Fibroblast of lung (primary cell): ENCODE measurements around the gene CD300H. TPM values are rescaled to one million over a fixed set of nuclear protein-coding genes. Genes with fewer than 3 reads are reported as not detected.

Experiments
- DNase-seq, 2 donors: peaks; one replicate each; pipeline versions ENCODE4 v3.0.0 to v3.0.0-alpha.2; 2010; ENCODE audit warnings: low read depth in 2 of 2
- H2AFZ ChIP-seq: 2 replicates; pipeline ENCODE4 v1.5.1; 2012; ENCODE audit warnings: low read length, control low read depth, inconsistent platforms
- H3K27ac ChIP-seq: 2 replicates; pipeline ENCODE4 v1.5.1; 2011; ENCODE audit warnings: low read length, control low read depth; ENCODE audit not compliant: insufficient read depth
- H3K27me3 ChIP-seq: 2 replicates; pipeline ENCODE4 v1.5.1; 2011; ENCODE audit warnings: mild to moderate bottlenecking, low read length; ENCODE audit not compliant: control insufficient read depth, insufficient read depth
- H3K36me3 ChIP-seq: 2 replicates; pipeline ENCODE4 v1.5.1; 2011; ENCODE audit warnings: low read length; ENCODE audit not compliant: control insufficient read depth, insufficient read depth
- H3K4me1 ChIP-seq: 2 replicates; pipeline ENCODE4 v1.5.1; 2011; ENCODE audit warnings: low read length; ENCODE audit not compliant: control insufficient read depth, insufficient read depth; ENCODE audit errors: extremely low read depth
- H3K4me2 ChIP-seq: 2 replicates; pipeline ENCODE4 v1.5.1; 2011; ENCODE audit warnings: low read length, control low read depth; ENCODE audit not compliant: insufficient read depth; ENCODE audit errors: extremely low read depth
- H3K4me3 ChIP-seq, 4 experiments: fragments of 200-600 bp in 1 of 4; sonication (generic) in 1 of 4; replicated peaks in 1 of 4; 2 replicates each; pipeline ENCODE4 v1.5.1; 2011 to 2016; ENCODE audit warnings: low read length in 4 of 4, low read depth in 3 of 4, mild to moderate bottlenecking in 3 of 4, control low read depth in 2 of 4, inconsistent platforms in 1 of 4, mixed read lengths in 1 of 4; ENCODE audit not compliant: insufficient read depth in 1 of 4; ENCODE audit errors: control extremely low read depth in 1 of 4
- H3K79me2 ChIP-seq: 2 replicates; pipeline ENCODE4 v1.5.1; 2012; ENCODE audit warnings: mild to moderate bottlenecking, low read length, inconsistent platforms; ENCODE audit not compliant: control insufficient read depth, insufficient read depth
- H3K9ac ChIP-seq: 2 replicates; pipeline ENCODE4 v1.5.1; 2011; ENCODE audit warnings: mild to moderate bottlenecking, low read length, control low read depth; ENCODE audit not compliant: insufficient read depth
- H3K9me3 ChIP-seq: 2 replicates; pipeline ENCODE4 v1.5.1; 2012; ENCODE audit warnings: low read depth, low read length; ENCODE audit not compliant: control insufficient read depth, insufficient read depth
- H4K20me1 ChIP-seq: 2 replicates; pipeline ENCODE4 v1.5.1; 2011; ENCODE audit warnings: low read length; ENCODE audit not compliant: control insufficient read depth, insufficient read depth; ENCODE audit errors: extremely low read depth
- EZH2 ChIP-seq: IDR thresholded peaks from 2 replicates; pipeline ENCODE4 v1.5.1; 2012; ENCODE audit warnings: low read length, control low read depth, mild to moderate bottlenecking; ENCODE audit errors: missing control alignments
- polyA plus RNA-seq, 2 donors: library from polyadenylated mRNA; depleted of rRNA in 1 of 2; stranded (reverse) in 1 of 2; unstranded in 1 of 2; fragments of >200 nt; gene quantifications; 2 replicates each; pipeline ENCODE4 v1.2.1, GENCODE V29; 2011 to 2012; ENCODE audit warnings: missing spikeins in 1 of 2
- total RNA-seq: library from RNA; depleted of rRNA; stranded (reverse); fragments of >200 nt; gene quantifications from 2 replicates; pipeline ENCODE4 v1.2.1, GENCODE V29; 2014
- TF ChIP-seq, protein P1 (sequence below), 2 donors: IDR thresholded peaks in 1 of 2; conservative IDR thresholded peaks in 1 of 2; 1 replicate in 1 of 2; 2 replicates in 1 of 2; pipeline ENCODE4 v1.5.1; 2011 to 2012; ENCODE audit warnings: low read length in 2 of 2, control low read depth in 1 of 2, inconsistent platforms in 1 of 2, low read depth in 1 of 2, mild to moderate bottlenecking in 1 of 2

CD300H gene
- total and polyA plus RNA-seq, 2 donors (not counting 1 experiment from before 2014, with no cell fraction given), result not detected

DNA sequence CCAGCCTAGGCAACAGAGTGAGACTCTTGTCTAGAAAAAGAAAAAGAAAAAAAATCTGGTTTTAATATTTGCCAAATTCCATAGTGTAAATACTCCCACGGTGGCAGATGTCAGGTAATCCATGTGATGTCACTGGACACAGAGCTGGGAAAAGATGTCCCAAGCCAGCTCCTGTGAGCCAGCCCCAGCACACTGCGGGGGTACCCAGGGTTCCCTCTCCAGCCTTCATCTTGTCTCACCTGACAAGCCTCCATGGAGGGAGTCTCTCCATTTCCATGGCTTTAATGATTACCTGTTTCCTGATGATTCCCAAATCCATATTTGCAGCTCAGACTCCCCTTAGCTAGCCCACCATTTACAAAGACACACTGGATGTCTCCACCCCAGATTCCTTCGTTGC, 40.6 kb downstream of the CD300H start:
- H4K20me1 ChIP-seq, result no peaks in the 10 kb centered on the region
- TF ChIP-seq, protein P1, sequence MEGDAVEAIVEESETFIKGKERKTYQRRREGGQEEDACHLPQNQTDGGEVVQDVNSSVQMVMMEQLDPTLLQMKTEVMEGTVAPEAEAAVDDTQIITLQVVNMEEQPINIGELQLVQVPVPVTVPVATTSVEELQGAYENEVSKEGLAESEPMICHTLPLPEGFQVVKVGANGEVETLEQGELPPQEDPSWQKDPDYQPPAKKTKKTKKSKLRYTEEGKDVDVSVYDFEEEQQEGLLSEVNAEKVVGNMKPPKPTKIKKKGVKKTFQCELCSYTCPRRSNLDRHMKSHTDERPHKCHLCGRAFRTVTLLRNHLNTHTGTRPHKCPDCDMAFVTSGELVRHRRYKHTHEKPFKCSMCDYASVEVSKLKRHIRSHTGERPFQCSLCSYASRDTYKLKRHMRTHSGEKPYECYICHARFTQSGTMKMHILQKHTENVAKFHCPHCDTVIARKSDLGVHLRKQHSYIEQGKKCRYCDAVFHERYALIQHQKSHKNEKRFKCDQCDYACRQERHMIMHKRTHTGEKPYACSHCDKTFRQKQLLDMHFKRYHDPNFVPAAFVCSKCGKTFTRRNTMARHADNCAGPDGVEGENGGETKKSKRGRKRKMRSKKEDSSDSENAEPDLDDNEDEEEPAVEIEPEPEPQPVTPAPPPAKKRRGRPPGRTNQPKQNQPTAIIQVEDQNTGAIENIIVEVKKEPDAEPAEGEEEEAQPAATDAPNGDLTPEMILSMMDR (conservative IDR thresholded peaks at IDR 0.05 in 1 of 2, IDR thresholded peaks at IDR 0.05 in 1 of 2; ENCODE audit: low read depth in 1 of 2, low read length in 2 of 2), result no peak
- TF ChIP-seq EZH2, result no peak
- H3K9ac ChIP-seq, result no peak overlapping the region
- H3K27me3 ChIP-seq, result no peaks in the 10 kb centered on the region
- no peaks in the 10 kb centered on the region for H3K36me3 ChIP-seq
- no peak overlapping the region for H3K27ac ChIP-seq
- no peak overlapping the region for H2AFZ ChIP-seq
- no peak overlapping the region for H3K4me3 ChIP-seq
- H3K79me2 ChIP-seq, result no peaks in the 10 kb centered on the region
- no peak overlapping the region for H3K4me2 ChIP-seq
- no peak for DNase-seq
- no peaks in the 10 kb centered on the region for H3K4me1 ChIP-seq
- no peaks in the 10 kb centered on the region for H3K9me3 ChIP-seq

DNA sequence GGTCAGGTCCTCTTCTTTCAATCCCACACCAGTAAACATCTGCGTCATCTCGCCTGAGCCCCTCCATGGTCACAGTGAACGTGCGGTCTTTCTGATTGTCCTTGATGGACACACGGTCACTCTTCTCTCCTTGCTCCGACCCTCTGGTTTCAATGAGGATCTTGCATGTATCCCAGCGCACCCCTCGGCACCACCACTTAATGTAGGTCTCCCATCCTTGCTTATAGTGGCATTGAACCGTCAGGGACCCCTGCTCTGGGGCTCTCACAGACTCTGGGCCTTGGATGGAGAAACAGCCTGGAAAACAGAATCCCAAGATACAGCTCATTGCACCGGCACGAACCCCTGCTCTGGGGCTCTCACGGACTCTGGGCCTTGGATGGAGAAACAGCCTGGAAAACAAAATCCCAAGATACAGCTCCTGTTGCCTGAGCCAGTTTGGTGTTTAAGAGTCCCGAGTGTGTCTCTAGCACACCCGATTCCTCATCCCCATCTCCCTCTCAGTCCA, 41.5 kb downstream of the CD300H start:
- Histone ChIP-seq H3K27ac (no peak overlapping the region), H3K9ac (no peak overlapping the region), H3K9me3 (no peaks in the 10 kb centered on the region), H3K4me3 (no peak overlapping the region), H2AFZ (no peak overlapping the region), H3K36me3 (no peaks in the 10 kb centered on the region), H4K20me1 (no peaks in the 10 kb centered on the region), H3K4me1 (no peaks in the 10 kb centered on the region), H3K79me2 (no peaks in the 10 kb centered on the region), H3K27me3 (no peaks in the 10 kb centered on the region), H3K4me2 (no peak overlapping the region)
- TF ChIP-seq EZH2, result no peak
- TF ChIP-seq, protein P1 (conservative IDR thresholded peaks at IDR 0.05 in 1 of 2, IDR thresholded peaks at IDR 0.05 in 1 of 2; ENCODE audit: low read depth in 1 of 2, low read length in 2 of 2), result no peak
- DNase-seq, result no peak

DNA sequence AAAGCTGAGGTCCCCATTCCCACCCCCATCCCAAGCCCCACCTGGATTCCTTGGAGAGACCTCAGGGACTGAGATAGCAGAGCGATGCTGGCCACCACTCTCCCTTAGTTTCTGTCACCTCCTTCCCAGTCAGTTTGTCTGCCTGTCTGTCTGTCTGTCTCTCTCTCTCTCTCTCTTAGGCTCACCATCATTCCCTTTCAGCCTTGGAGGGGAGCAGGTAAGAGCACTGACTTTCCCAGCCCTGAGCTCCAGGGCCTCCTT, 41.9 kb downstream of the CD300H start:
- no peak overlapping the region for H3K27ac ChIP-seq
- no peaks in the 10 kb centered on the region for H3K79me2 ChIP-seq
- no peaks in the 10 kb centered on the region for H3K27me3 ChIP-seq
- no peaks in the 10 kb centered on the region for H4K20me1 ChIP-seq
- no peaks in the 10 kb centered on the region for H3K4me1 ChIP-seq
- no peak overlapping the region for H2AFZ ChIP-seq
- no peak overlapping the region for H3K4me2 ChIP-seq
- no peak overlapping the region for H3K4me3 ChIP-seq
- no peak for DNase-seq
- no peaks in the 10 kb centered on the region for H3K36me3 ChIP-seq
- no peak overlapping the region for H3K9ac ChIP-seq
- TF ChIP-seq EZH2, result no peak
- TF ChIP-seq, protein P1 (conservative IDR thresholded peaks at IDR 0.05 in 1 of 2, IDR thresholded peaks at IDR 0.05 in 1 of 2; ENCODE audit: low read depth in 1 of 2, low read length in 2 of 2), result no peak
- no peaks in the 10 kb centered on the region for H3K9me3 ChIP-seq
